CD4-positive, alpha-beta T cell treated with Interleukin-21 for 1 hour (primary cell): ENCODE measurements around the gene HYAL4.
"Not testable (repeated sequence)": the region's sequence is repeated elsewhere in the genome, so short reads cannot be mapped to it uniquely, and the experiment has no call there.

Experiments used
- DNase-seq: peaks from one replicate; pipeline ENCODE4 v3.0.0-alpha.2; 2020

HYAL4 gene

GRCh38 chr7:123849855-123850254 is 4.9 kb downstream of the HYAL4 start:
- no peak for DNase-seq

GRCh38 chr7:123851404-123851803 is 6.4 kb downstream of the HYAL4 start:
- not testable (repeated sequence) for DNase-seq

DNA sequence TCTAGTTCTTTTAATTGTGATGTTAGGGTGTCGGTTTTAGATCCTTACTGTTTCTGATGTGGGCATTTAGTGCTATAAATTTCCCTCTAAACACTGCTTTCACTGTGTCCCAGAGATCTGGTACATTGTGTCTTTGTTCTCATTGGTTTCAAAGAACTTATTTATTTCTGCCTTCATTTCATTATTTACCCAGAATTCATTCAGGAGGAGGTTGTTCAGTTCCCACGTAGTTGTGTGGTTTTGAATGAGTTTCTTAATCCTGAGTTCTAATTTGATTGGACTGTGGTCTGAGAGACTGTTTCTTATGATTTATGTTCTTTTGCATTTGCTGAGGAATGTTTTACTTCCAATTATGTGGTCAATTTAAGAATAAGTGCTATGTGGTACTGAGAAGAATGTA is 9.3 kb downstream of the HYAL4 start:
- not testable (repeated sequence) for DNase-seq

DNA sequence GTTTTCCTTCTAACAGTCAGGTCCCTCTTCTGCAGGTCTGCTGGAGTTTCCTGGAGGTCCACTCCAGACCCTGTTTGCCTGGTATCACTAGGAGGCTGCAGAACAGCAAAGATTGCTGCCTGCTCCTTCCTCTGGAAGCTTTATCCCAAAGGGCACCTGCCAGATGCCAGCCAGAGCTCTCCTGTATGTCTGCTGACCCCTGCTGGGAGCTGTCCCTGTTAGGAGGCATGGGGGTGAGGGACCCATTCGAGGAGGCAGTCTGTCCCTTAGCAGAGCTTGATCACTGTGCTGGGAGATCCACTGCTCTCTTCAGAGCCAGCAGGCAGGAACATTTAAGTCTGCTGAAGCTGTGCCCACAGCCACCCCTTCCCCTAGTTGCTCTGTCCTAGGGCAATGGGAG is 11.5 kb downstream of the HYAL4 start:
- DNase-seq: not testable (repeated sequence)

DNA sequence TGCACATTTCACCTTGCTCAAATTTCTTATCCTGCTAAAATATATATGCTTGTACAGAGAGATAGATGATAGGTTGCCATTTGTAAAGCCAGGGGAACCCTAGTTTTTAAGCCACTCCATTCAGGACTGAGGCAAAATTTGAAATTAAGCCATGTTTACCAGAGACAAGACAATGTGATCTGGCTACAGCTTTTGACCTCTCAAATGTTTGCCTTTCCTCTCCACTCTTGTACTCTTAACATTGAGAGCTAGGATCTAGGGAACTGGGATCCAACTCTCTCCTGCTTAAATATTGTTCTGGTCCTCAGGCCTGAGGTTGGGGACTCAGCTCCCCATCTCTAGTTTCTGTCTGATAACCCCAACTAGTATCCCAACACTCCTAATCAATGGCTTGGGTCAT is 15.9 kb downstream of the HYAL4 start:
- no peak for DNase-seq

GRCh38 chr7:123862775-123863174 is 17.8 kb downstream of the HYAL4 start:
- DNase-seq: no peak

GRCh38 chr7:123863461-123863860 is 18.5 kb downstream of the HYAL4 start:
- DNase-seq: no peak

GRCh38 chr7:123864012-123864411 is 19.0 kb downstream of the HYAL4 start:
- DNase-seq: no peak

- DNase-seq: no peak
Observed at GRCh38 chr7:123864436-123864835, 19.5 kb downstream of the HYAL4 start.

GRCh38 chr7:123864966-123865365 is 20.0 kb downstream of the HYAL4 start:
- DNase-seq: no peak

DNA sequence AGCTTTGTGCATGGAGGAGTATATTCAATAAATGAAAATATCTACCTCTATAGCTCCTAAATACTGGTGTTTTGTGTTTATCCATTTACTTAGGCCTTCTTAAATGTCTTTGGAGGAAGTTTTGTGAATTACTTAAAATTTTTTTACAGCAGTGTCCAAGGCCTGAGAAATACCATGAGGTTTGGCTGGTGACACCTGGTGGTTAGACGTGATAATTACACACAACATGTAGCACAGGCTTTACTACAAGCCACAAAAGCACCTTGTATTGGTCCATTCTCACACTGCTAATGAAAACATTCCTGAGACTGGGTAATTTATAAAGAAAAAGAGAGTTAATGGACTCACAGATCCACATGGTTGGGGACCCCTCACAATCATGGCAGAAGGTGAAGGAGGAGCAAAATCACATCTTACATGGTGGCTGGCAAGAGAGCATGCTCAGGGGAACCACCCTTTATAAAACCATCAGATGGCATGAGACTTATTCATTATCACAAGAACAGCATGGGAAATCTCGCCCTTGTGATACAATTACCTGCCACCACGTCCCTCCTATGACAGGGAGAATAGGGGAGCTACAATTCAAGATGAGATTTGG is 20.6 kb downstream of the HYAL4 start:
- DNase-seq: peak; percentile 55

GRCh38 chr7:123867225-123867624 is 22.3 kb downstream of the HYAL4 start:
- no peak for DNase-seq

DNA sequence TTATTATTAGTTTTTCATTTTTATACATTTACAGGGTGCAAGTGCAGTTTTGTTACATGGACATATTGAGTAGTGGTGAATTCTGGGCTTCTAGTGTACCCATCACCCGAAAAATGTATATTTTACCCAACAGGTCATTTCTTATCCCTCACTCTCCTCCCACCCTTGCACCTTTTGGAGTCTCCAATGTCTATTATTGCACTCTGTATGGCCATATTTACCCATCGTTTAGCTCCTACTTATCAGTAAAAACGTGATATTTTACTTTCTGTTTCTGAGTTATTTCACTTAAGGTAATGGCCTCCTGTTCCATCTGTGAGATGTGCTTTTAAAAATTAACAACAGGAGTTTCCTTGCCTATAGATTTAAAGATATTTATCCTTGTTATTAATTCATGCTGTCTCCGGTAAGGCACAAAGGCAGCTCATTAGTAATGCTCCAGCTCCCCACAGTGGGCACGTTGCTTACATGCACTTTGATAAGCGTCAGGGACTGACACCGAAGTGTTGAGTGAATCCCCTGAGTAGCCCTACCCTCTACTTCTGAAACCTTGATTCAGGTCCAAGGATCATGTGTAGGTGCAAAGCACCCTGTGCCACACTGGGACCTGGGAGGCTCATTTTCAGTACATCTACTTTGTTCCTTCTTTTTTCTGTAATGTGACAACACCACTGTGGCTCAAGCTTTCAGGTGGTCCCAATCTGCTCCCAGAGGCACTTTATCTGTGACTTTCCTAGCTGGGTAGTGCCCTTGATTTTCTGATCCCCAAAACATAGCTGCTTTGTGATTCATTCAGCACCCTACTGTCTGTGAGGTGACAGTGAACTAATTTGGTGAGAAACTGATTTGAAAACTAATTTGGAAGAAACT is 27.3 kb downstream of the HYAL4 start:
- DNase-seq: peak; percentile 19

DNA sequence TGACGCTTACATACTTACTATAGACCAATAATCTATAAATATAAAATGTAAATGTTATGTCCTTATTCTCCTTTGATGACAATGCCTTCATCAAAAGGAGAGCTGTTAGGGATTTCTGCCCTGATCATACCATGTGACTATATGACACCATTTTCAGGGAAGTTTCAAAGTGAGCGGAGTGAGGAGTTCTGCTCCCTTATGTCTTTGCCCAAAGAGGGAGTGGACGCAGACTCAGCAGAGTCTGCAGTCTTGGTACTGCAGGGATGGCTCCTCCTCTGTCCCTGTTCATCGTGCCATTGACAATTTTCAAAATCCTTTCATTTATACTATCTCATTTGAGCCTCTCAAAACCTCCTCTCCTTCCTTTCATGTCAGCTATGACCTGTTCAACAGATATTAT is 27.9 kb downstream of the HYAL4 start:
- DNase-seq: no peak

GRCh38 chr7:123876557-123877256 is 31.7 kb downstream of the HYAL4 start:
- no peak for DNase-seq

GRCh38 chr7:123879628-123880027 is 34.7 kb downstream of the HYAL4 start:
- DNase-seq: no peak

DNA sequence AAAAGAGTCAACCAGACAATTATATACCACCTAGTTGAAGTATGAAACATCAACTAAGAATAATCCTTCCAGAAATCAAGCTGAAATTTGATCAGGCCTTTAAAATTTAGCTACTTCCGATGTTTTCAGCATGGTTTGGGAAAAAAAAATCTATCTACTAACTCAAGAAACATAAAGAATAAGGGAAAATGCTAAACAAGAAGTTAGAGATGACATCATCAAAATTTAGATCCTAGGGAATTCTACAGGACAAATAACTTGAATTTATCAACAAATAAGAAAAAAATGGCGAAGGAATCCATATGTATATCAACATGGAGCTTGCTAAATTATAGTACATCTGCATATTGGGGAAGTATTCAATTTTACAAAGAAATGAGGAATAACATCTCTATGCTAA is 36.3 kb downstream of the HYAL4 start:
- DNase-seq: no peak

GRCh38 chr7:123883154-123883553 is 38.2 kb downstream of the HYAL4 start:
- DNase-seq: no peak

GRCh38 chr7:123888192-123888591 is 43.2 kb downstream of the HYAL4 start:
- DNase-seq: no peak

- DNase-seq: not testable (repeated sequence)
Observed at GRCh38 chr7:123894753-123895152, 49.8 kb downstream of the HYAL4 start.

- DNase-seq: no peak
Observed at GRCh38 chr7:123901101-123901500, 56.1 kb downstream of the HYAL4 start.

DNA sequence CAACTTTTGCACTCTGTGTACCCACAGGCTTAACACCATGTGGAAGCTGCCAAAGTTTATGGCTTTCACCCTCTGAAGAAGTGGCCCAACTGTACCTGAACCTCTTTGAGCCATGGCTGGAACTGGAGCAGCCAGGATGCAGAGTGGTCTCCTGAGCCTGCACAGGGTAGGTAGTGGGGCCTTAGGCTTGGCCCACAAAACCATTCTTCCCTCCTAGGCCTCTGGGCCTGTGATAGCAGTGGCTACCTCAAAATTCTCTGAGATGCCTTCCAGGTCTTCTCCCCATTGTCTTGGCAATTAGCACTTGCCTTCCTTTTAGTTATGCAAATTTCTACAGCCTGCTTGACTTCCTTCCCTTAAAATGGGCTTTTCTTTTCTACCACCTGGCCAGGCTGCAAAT is 60.7 kb downstream of the HYAL4 start:
- no peak for DNase-seq

DNA sequence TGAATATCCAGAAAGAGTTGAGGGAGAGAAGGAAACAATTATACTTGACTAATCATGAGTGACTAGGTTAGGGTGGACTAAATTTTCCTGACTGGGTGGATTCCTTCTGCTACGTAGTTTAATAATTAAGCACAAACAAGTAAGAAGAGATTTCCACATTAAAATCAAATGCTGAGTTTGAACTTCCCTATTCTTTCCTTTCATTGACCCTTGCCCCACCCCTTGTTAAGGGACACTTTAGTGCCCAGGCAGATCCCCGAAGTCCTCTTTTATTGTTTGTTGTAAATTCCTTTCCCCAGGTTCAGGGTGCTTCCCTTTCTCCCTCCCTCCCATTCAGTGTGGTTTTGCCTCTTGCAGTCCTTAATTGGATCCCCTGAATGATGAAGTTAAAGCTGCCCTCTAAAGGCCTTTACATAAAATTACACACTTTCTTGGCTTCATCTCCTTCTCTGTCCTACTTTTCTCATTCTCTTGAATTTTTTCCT is 71.3 kb downstream of the HYAL4 start:
- no peak for DNase-seq

GRCh38 chr7:123917878-123918277 is 72.9 kb downstream of the HYAL4 start:
- no peak for DNase-seq
